ENCODE data around the gene SPATS2. TPM values are rescaled to one million over a fixed set of nuclear protein-coding genes. Genes with fewer than 3 reads are reported as not detected.

SPATS2 gene
- polyA plus RNA-seq, 1 experiment: 23.1 TPM

DNA sequence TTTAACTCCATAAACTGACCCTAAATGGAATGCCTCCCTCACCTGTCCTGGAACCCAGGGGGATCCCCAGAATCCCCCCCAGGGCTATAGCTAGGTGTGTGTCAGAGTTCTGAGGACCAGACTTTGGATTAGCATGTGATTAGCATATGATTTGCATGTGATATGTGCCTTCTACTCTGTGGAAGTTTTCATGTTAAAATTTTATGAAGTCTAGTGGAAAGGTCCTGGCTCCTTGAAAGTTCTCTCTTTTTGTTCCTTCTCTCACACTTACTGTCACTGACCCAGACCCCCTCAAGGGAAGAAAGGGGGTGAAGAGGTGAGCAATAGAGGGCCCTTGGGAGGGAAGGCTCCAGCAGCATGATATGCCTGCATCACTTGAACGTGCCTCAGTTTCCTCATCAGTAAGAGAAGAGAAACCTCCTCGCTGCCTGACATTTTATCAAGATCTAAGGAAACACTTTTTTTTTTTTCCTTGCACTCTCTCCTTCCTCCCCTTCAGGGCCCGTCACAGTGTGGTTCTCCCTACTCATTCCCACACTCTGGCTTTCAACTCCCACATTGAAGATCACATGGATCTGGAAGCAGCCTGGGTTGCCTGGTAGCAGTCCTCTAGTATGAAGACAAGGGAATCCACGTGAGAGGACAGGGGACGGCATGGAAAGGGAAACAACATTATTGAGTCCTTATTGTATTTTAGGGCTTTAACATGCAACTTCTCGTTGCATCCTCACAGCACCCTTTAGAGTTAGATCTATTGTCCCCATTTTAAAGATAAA, 27.0 kb upstream of the SPATS2 start:
- ChIA-PET POLR2A (no interaction called here), CTCF (interaction anchor here (1.2 to 6.0 kb wide), 5 partner anchors 8 to 51 kb away, joined by 5 to 47 read pairs (median 28); partner anchors contain the start of genes PRPH and TROAP)
- Histone ChIP-seq H3K27me3 (ENCODE audit: control insufficient read depth, insufficient read depth, low read length) (peaks cover 56% of the 10 kb centered on the region), H3K36me3 (ENCODE audit: control insufficient read depth, insufficient read depth, low read length) (no peaks in the 10 kb centered on the region), H3K4me3 (ENCODE audit: low read depth, low read length) (no peak overlapping the region)
- TF ChIP-seq, protein P1, sequence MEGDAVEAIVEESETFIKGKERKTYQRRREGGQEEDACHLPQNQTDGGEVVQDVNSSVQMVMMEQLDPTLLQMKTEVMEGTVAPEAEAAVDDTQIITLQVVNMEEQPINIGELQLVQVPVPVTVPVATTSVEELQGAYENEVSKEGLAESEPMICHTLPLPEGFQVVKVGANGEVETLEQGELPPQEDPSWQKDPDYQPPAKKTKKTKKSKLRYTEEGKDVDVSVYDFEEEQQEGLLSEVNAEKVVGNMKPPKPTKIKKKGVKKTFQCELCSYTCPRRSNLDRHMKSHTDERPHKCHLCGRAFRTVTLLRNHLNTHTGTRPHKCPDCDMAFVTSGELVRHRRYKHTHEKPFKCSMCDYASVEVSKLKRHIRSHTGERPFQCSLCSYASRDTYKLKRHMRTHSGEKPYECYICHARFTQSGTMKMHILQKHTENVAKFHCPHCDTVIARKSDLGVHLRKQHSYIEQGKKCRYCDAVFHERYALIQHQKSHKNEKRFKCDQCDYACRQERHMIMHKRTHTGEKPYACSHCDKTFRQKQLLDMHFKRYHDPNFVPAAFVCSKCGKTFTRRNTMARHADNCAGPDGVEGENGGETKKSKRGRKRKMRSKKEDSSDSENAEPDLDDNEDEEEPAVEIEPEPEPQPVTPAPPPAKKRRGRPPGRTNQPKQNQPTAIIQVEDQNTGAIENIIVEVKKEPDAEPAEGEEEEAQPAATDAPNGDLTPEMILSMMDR (IDR thresholded peaks at IDR 0.05; ENCODE audit: insufficient read depth, low read depth, low read length): no peak
- no peak for DNase-seq (ENCODE audit: low read depth)

DNA sequence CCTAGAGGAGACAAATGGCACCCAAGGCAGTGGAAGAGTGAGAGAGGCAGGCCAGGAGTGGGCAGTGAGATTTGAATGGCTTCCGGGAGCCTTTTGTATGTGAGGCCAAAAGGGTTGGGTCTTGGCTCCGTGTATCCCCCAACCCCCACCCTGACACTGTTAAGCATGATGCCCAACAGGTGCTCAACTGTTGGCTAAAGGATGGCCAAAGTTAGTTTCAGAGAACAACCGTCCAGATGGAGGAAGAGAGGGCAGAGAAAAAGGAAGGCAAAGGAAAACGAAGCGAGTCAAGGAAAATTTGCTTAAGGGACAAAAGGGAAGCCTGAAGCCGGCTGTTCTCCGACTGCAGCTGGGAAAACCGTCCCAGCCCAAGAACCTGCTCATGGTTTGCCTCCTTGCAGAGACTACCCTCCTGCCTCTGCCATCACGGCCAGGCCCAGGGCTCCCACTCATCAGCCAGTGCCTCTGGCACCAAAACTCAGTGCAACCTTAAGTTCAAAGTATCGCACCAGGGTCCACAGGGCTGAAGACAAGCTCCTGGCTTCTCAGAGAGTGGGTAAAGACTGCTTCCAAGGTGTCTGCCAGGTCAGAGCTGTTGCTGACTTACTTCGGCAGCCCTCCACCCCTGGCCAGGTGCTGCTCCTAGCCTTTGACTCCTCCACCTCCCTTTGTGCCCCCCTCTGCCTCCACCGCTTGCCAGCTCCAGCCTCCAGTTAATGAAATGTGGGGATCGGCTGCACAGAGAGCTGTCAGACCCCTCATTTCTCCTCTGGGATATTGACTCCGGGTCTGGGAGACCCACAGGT, 26.1 kb upstream of the SPATS2 start:
- TF ChIP-seq, protein P1 (IDR thresholded peaks at IDR 0.05; ENCODE audit: insufficient read depth, low read depth, low read length): no peak
- POLR2A ChIA-PET: no interaction called here
- no peak for DNase-seq (ENCODE audit: low read depth)
- H3K4me3 ChIP-seq (ENCODE audit: low read depth, low read length): no peak overlapping the region
- CTCF ChIA-PET: interaction anchor here (0.9 to 3.7 kb wide), 16 partner anchors 9 to 238 kb away, joined by 3 to 47 read pairs (median 9); partner anchors contain the start of genes PRPH and TROAP
- H3K27me3 ChIP-seq (ENCODE audit: control insufficient read depth, insufficient read depth, low read length): peaks cover 57% of the 10 kb centered on the region
- H3K36me3 ChIP-seq (ENCODE audit: control insufficient read depth, insufficient read depth, low read length): no peaks in the 10 kb centered on the region

- Histone ChIP-seq H3K27me3 (ENCODE audit: control insufficient read depth, insufficient read depth, low read length) (peaks cover 56% of the 10 kb centered on the region), H3K4me3 (ENCODE audit: low read depth, low read length) (no peak overlapping the region)
- TF ChIP-seq, protein P1 (IDR thresholded peaks at IDR 0.05; ENCODE audit: insufficient read depth, low read depth, low read length): no peak
These were observed 25.5 kb upstream of the SPATS2 start for GRCh38 chr12:49341777-49342065.

GRCh38 chr12:49342066-49342913, 25.0 kb upstream of the SPATS2 start:
- H3K36me3 ChIP-seq (ENCODE audit: control insufficient read depth, insufficient read depth, low read length): no peaks in the 10 kb centered on the region
- no peak for DNase-seq (ENCODE audit: low read depth)
- H3K27me3 ChIP-seq (ENCODE audit: control insufficient read depth, insufficient read depth, low read length): peaks cover 60% of the 10 kb centered on the region
- ChIA-PET POLR2A (no interaction called here), CTCF (interaction anchor here (0.6 to 3.7 kb wide), 37 partner anchors 8 to 361 kb away, joined by 3 to 47 read pairs (median 4); partner anchors contain the start of genes PRPH and TROAP)
- peak overlapping the region; percentile 29 for H3K4me3 ChIP-seq (ENCODE audit: low read depth, low read length)
- TF ChIP-seq, protein P1 (IDR thresholded peaks at IDR 0.05; ENCODE audit: insufficient read depth, low read depth, low read length): peak; percentile 86

More at GRCh38 chr12:49341777-49342065, 25.5 kb upstream of the SPATS2 start:
- no peak for DNase-seq (ENCODE audit: low read depth)
- POLR2A ChIA-PET: no interaction called here
- CTCF ChIA-PET: interaction anchor here (0.6 to 3.7 kb wide), 28 partner anchors 9 to 279 kb away, joined by 3 to 47 read pairs (median 5); partner anchors contain the start of genes PRPH and TROAP
- H3K36me3 ChIP-seq (ENCODE audit: control insufficient read depth, insufficient read depth, low read length): no peaks in the 10 kb centered on the region

Data from BJ (cell line).